OCI-LY3 (cell line): ENCODE measurements around the gene ARNT2.

ENCODE experiments used
- CTCF ChIP-seq: fragments of 200-600, 300-600 bp; sonication (generic); IDR thresholded peaks from 2 replicates; pipeline ENCODE4 v1.5.1; 2014; ENCODE audit warnings: antibody characterized with exemption, low read length, low read depth
- EZH2phosphoT487 ChIP-seq: fragments of 200-600 bp; shearing (Covaris generic); IDR thresholded peaks from 2 replicates; pipeline ENCODE4 v1.6.1; 2018; ENCODE audit warnings: antibody characterized with exemption, mixed run types, low read depth

GRCh38 chr15:80574590-80574989, 170.4 kb downstream of the ARNT2 start:
- TF ChIP-seq CTCF (no peak), EZH2phosphoT487 (no peak)
